Measurements from ENCODE around the gene MT1M. TPM values are rescaled to one million over a fixed set of nuclear protein-coding genes. Genes with fewer than 3 reads are reported as not detected.
A peak's percentile ranks its signal among the peaks of the same experiment; 100 is the strongest.
"Not testable (repeated sequence)": the region's sequence is repeated elsewhere in the genome, so short reads cannot be mapped to it uniquely, and the experiment has no call there.

Gene MT1M
- total RNA-seq, 4 donors from 2014 or later = 5.3 to 10.0 (median 7.3) TPM; not detected in 1

- in situ Hi-C loops (cut with MboI; ENCODE audit: low sequenced_read_pairs in 4 of 4) (loop anchor here in 2 of 4 donors (5.0 kb wide), 1 partner anchor 34 kb away; no protein-coding TSS in a partner anchor), intact Hi-C loops (cut with DNase I; ENCODE audit: low total_unique reads) (no loop called here)
- TF ChIP-seq POLR2A (IDR thresholded peaks at IDR 0.05) (no peak), CTCF (IDR thresholded peaks at IDR 0.05 in 4 of 5, conservative IDR thresholded peaks at IDR 0.05 in 1 of 5) (no peak)
- no peaks in the 10 kb centered on the region for H3K36me3 ChIP-seq
- H3K27me3 ChIP-seq = peaks cover 14 to 41% (median 29%) of the 10 kb centered on the region in 3 donors
- no peak overlapping the region for H3K4me3 ChIP-seq
- peaks cover 0 to 7% of the 10 kb centered on the region in 2 donors for H3K4me1 ChIP-seq
- H3K9me3 ChIP-seq = no peaks in the 10 kb centered on the region
- no peak overlapping the region for H3K27ac ChIP-seq
- ATAC-seq = no peak
- no peak for DNase-seq
Observed at GRCh38 chr16:56672761-56673536, 40.5 kb downstream of the MT1M start.

GRCh38 chr16:56673921-56674320 lies 41.5 kb downstream of the MT1M start:
- peaks cover 12 to 33% (median 20%) of the 10 kb centered on the region in 3 donors for H3K27me3 ChIP-seq
- intact Hi-C loops (cut with DNase I; ENCODE audit: low total_unique reads) = loop anchor here (1.0 kb wide), 1 partner anchor 28 kb away; no protein-coding TSS in a partner anchor
- in situ Hi-C loops (cut with MboI; ENCODE audit: low sequenced_read_pairs in 4 of 4) = loop anchor here in 2 of 4 donors (5.0 kb wide), 1 partner anchor 33 kb away; no protein-coding TSS in a partner anchor
- peak; percentile 68 to 83 (median 80) for TF ChIP-seq CTCF (IDR thresholded peaks at IDR 0.05 in 4 of 5, conservative IDR thresholded peaks at IDR 0.05 in 1 of 5)
- TF ChIP-seq POLR2A (IDR thresholded peaks at IDR 0.05) = no peak
- H3K4me1 ChIP-seq = peaks cover under 1 to 7% of the 10 kb centered on the region in 2 donors
- H3K9me3 ChIP-seq = no peaks in the 10 kb centered on the region
- DNase-seq = peak in 1 of 2 donors; percentile 54
- H3K4me3 ChIP-seq = no peak overlapping the region
- H3K27ac ChIP-seq = no peak overlapping the region
- peak; percentile 77 to 90 for ATAC-seq
- H3K36me3 ChIP-seq = no peaks in the 10 kb centered on the region

- intact Hi-C loops (cut with DNase I; ENCODE audit: low total_unique reads) = loop anchor here (1.0 kb wide), 1 partner anchor 28 kb away; no protein-coding TSS in a partner anchor
- not testable (repeated sequence) for H3K4me3 ChIP-seq
Observed at GRCh38 chr16:56674570-56674969, 42.1 kb downstream of the MT1M start.

GRCh38 chr16:56675685-56676210 lies 43.3 kb downstream of the MT1M start:
- Histone ChIP-seq H3K27ac (no peak overlapping the region), H3K27me3 (peaks cover 3 to 16% (median 7%) of the 10 kb centered on the region in 3 donors), H3K4me1 (peaks cover 16 to 23% of the 10 kb centered on the region in 2 donors), H3K36me3 (no peaks in the 10 kb centered on the region), H3K9me3 (no peaks in the 10 kb centered on the region), H3K4me3 (no peak overlapping the region)
- no peak for ATAC-seq
- intact Hi-C loops (cut with DNase I; ENCODE audit: low total_unique reads) (no loop called here), in situ Hi-C loops (cut with MboI; ENCODE audit: low sequenced_read_pairs in 4 of 4) (loop anchor here in 1 of 4 donors (25.0 kb wide), 1 partner anchor 263 kb away; no protein-coding TSS in a partner anchor)
- no peak for DNase-seq
- no peak for TF ChIP-seq POLR2A (IDR thresholded peaks at IDR 0.05)
- no peak for TF ChIP-seq CTCF (IDR thresholded peaks at IDR 0.05 in 4 of 5, conservative IDR thresholded peaks at IDR 0.05 in 1 of 5)

More at GRCh38 chr16:56674570-56674969, 42.1 kb downstream of the MT1M start:
- in situ Hi-C loops (cut with MboI; ENCODE audit: low sequenced_read_pairs in 4 of 4) = loop anchor here in 2 of 4 donors (5.0 kb wide), 1 partner anchor 33 kb away; no protein-coding TSS in a partner anchor
- Histone ChIP-seq H3K4me1 (peaks cover 7 to 14% of the 10 kb centered on the region in 2 donors), H3K27me3 (peaks cover 9 to 26% (median 15%) of the 10 kb centered on the region in 3 donors)
- not testable (repeated sequence) for H3K27ac ChIP-seq, DNase-seq, ATAC-seq, H3K9me3 ChIP-seq, H3K36me3 ChIP-seq

- Histone ChIP-seq H3K36me3 (no peaks in the 10 kb centered on the region), H3K9me3 (no peaks in the 10 kb centered on the region), H3K27me3 (peaks cover 3 to 10% (median 6%) of the 10 kb centered on the region in 3 donors), H3K4me3 (no peak overlapping the region), H3K27ac (no peak overlapping the region), H3K4me1 (peaks cover 27 to 34% of the 10 kb centered on the region in 2 donors)
- ATAC-seq = no peak
- TF ChIP-seq POLR2A (IDR thresholded peaks at IDR 0.05) (no peak), CTCF (IDR thresholded peaks at IDR 0.05 in 4 of 5, conservative IDR thresholded peaks at IDR 0.05 in 1 of 5) (no peak)
- DNase-seq = no peak
- in situ Hi-C loops (cut with MboI; ENCODE audit: low sequenced_read_pairs in 4 of 4) (loop anchor here in 1 of 4 donors (25.0 kb wide), 1 partner anchor 265 kb away; no protein-coding TSS in a partner anchor), intact Hi-C loops (cut with DNase I; ENCODE audit: low total_unique reads) (no loop called here)
Observed at GRCh38 chr16:56677474-56677873, 45.0 kb downstream of the MT1M start.

Measured in gastrocnemius medialis (tissue), 4 donors.